IgD-negative memory B cell (primary cell): Measurements from ENCODE around the gene GOLGA3. TPM values are rescaled to one million over a fixed set of nuclear protein-coding genes. Genes with fewer than 3 reads are reported as not detected.
"Not testable (repeated sequence)": the region's sequence is repeated elsewhere in the genome, so short reads cannot be mapped to it uniquely, and the experiment has no call there.

Experiments
- H3K27ac Mint-ChIP-seq, 3 donors: one replicate each; pipeline ENCODE4 v1.8.0; 2020 to 2022; ENCODE audit warnings: mild to moderate bottlenecking in 3 of 3, mixed read lengths in 3 of 3, moderate library complexity in 1 of 3
- H3K27me3 Mint-ChIP-seq: one replicate; pipeline ENCODE4 v1.8.0; 2021; ENCODE audit warnings: mixed read lengths
- H3K36me3 Mint-ChIP-seq: one replicate; pipeline ENCODE4 v1.8.0; 2020; ENCODE audit warnings: mild to moderate bottlenecking, mixed read lengths
- H3K4me1 Mint-ChIP-seq, 3 donors: one replicate each; pipeline ENCODE4 v1.8.0; 2020 to 2022; ENCODE audit warnings: mixed read lengths in 3 of 3, mild to moderate bottlenecking in 1 of 3
- H3K4me3 Mint-ChIP-seq, 4 donors: one replicate each; pipeline ENCODE4 v1.8.0; 2020 to 2022; ENCODE audit warnings: mild to moderate bottlenecking in 4 of 4, mixed read lengths in 4 of 4, moderate library complexity in 3 of 4
- H3K9me3 Mint-ChIP-seq, 3 donors: one replicate each; pipeline ENCODE4 v1.8.0; 2020 to 2021; ENCODE audit warnings: mixed read lengths in 3 of 3, mild to moderate bottlenecking in 1 of 3
- polyA plus RNA-seq: library from polyadenylated mRNA; unstranded; fragments of 300-500 nt; fragmentation: Illumina TruSeq; gene quantifications from one replicate; pipeline ENCODE4 v1.2.3, GENCODE V29; 2021

Gene GOLGA3
- polyA plus RNA-seq, 1 donor from 2014 or later, result 11.5 TPM

DNA sequence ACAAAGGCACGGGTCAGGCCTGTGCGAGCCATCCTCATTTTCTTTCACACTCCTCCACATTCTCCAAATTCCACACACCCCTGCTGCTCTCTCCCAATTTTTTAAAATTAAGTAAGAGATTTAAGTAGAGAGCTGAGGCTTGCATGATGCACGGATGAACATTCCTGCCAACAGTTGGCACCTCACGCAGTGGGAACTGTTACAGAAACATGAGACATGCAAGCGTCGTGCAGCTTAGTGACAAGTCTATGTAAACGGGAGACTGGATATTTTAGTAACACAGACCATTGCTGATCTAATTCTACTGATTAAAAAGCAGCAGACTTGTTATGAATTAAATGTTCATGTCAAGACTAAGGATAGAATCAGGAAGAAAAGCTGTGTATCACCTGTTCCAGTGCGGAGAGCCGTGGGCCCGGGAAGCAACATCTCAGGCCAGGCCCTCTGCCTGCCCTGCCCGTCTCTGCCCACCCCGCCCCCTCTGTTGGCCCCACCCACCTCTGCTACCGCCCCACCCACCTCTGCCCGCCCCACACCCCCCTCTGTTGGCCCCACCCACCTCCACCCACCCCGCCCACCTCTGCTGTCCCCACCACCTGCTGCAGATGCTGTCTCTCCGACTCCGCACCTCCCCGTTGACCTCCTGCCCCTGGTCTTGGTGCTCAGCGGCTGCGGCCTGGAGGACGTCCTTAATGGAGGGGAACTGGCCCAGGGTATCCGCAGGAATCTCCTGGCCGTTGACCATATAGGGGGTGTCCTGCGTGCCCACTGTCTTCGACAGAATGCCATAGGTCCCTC, 21.2 kb downstream of the GOLGA3 start:
- peaks cover 18% of the 10 kb centered on the region for H3K36me3 Mint-ChIP-seq
- peak overlapping the region in 1 of 3 donors; percentile 31 for H3K27ac Mint-ChIP-seq
- H3K27me3 Mint-ChIP-seq, result no peaks in the 10 kb centered on the region
- H3K9me3 Mint-ChIP-seq, result no peaks in the 10 kb centered on the region
- peaks cover 0 to 8% (median 3%) of the 10 kb centered on the region in 3 donors for H3K4me1 Mint-ChIP-seq
- no peak overlapping the region for H3K4me3 Mint-ChIP-seq

DNA sequence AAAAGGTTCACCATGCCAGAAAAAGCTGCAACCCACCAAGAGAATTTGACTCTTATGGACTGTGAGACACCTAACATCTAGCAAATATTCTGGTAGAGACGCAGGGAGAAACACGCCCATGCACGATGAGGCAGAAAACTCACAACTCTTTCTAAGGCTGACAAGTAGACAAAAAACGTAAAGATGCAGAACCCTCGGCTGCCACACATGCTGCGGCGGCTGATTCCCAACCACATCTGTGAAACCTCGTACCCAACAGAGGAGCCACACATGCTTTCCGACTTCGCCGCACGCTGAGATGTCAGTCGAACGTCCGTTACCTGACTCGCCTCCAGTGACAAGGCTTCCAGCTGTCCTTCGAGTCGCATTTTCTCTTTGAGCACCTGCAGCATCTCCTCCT, 21.8 kb downstream of the GOLGA3 start:
- H3K27me3 Mint-ChIP-seq, result no peaks in the 10 kb centered on the region
- peak overlapping the region in 1 of 3 donors; percentile 31 for H3K27ac Mint-ChIP-seq
- peaks cover 18% of the 10 kb centered on the region for H3K36me3 Mint-ChIP-seq
- peaks cover 0 to 8% (median 3%) of the 10 kb centered on the region in 3 donors for H3K4me1 Mint-ChIP-seq
- no peaks in the 10 kb centered on the region for H3K9me3 Mint-ChIP-seq
- no peak overlapping the region for H3K4me3 Mint-ChIP-seq

DNA sequence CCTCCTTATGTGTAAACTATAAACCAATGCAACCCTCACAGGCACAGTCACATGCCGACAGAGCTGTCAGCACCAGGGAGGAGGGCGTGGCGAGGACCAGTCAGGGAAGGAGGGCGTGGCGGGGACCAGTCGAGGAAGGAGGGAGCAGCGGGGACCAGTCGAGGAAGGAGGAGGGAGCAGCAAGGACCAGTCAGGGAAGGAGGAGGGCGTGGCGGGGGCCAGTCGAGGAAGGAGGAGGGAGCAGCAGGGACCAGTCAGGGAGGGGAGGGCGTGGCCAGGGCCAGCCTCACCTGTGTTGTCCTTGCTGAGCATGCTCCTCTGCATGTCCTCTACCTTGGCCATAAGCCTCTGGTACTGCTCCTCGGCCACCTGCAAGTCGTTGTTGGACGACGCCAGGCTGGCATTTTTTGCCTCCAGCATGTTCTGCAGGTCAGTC, 24.2 kb downstream of the GOLGA3 start:
- H3K4me3 Mint-ChIP-seq, result no peak overlapping the region
- H3K36me3 Mint-ChIP-seq, result peaks cover 12% of the 10 kb centered on the region
- H3K4me1 Mint-ChIP-seq, result peaks cover 0 to 8% (median 3%) of the 10 kb centered on the region in 3 donors
- no peak overlapping the region for H3K27ac Mint-ChIP-seq
- H3K9me3 Mint-ChIP-seq, result no peaks in the 10 kb centered on the region
- no peaks in the 10 kb centered on the region for H3K27me3 Mint-ChIP-seq

- peaks cover 12% of the 10 kb centered on the region for H3K36me3 Mint-ChIP-seq
- no peaks in the 10 kb centered on the region for H3K9me3 Mint-ChIP-seq
- no peaks in the 10 kb centered on the region for H3K27me3 Mint-ChIP-seq
- H3K27ac Mint-ChIP-seq, result no peak overlapping the region
- H3K4me3 Mint-ChIP-seq, result no peak overlapping the region
- peaks cover 0 to 3% (median 3%) of the 10 kb centered on the region in 3 donors for H3K4me1 Mint-ChIP-seq
Observed at GRCh38 chr12:132803888-132804287, 24.8 kb downstream of the GOLGA3 start.

GRCh38 chr12:132803125-132803524, 25.5 kb downstream of the GOLGA3 start:
- no peaks in the 10 kb centered on the region for H3K9me3 Mint-ChIP-seq
- no peak overlapping the region for H3K4me3 Mint-ChIP-seq
- H3K36me3 Mint-ChIP-seq, result peaks cover 8% of the 10 kb centered on the region
- H3K27me3 Mint-ChIP-seq, result no peaks in the 10 kb centered on the region
- peaks cover 0 to 3% (median 3%) of the 10 kb centered on the region in 3 donors for H3K4me1 Mint-ChIP-seq
- peak overlapping the region in 1 of 3 donors; percentile 63 for H3K27ac Mint-ChIP-seq

GRCh38 chr12:132801741-132802140, 26.9 kb downstream of the GOLGA3 start:
- H3K27me3 Mint-ChIP-seq, result no peaks in the 10 kb centered on the region
- H3K4me1 Mint-ChIP-seq, result peaks cover 0 to 3% (median 3%) of the 10 kb centered on the region in 3 donors
- peaks cover 8% of the 10 kb centered on the region for H3K36me3 Mint-ChIP-seq
- no peaks in the 10 kb centered on the region for H3K9me3 Mint-ChIP-seq
- no peak overlapping the region for H3K27ac Mint-ChIP-seq
- H3K4me3 Mint-ChIP-seq, result no peak overlapping the region

GRCh38 chr12:132798836-132799235, 29.8 kb downstream of the GOLGA3 start:
- Mint-ChIP-seq H3K27ac (no peak overlapping the region), H3K4me3 (no peak overlapping the region), H3K27me3 (no peaks in the 10 kb centered on the region), H3K9me3 (no peaks in the 10 kb centered on the region), H3K36me3 (peaks cover 7% of the 10 kb centered on the region), H3K4me1 (no peaks in the 10 kb centered on the region)

DNA sequence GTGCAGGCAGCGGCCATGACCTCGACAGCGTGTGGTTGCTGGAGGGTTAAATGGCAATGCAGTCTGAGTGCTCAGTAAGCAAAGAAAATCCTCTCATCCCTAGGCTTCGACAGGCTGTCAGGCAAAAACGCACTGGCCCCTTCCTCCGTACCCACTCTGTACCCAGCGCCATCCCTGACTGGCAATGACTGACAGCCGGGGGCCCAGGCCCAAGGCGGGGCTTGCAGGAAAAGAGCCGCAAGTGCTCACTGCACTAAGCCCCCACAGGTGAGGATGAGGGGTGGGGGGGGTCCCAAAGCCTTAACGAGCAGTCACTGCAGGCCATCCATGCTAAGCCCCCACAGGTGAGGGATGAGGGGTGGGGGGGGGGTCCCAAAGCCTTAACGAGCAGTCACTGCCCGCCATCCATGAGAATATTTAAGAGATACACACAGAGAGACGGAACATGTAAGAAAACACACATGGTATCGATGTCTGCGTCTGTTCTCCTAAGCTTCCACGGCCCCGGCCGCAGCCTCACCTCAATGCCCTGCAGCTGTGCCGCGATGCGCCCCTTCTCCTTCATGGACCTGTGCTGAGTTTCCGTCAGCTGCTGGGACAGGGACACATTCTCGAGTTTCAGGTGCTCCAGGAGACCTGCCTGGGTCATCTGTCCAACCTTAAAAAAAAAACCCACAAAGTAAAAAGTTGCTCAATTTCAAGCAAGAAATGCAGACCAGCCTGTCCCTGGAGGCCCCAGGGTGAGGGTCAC, 30.7 kb downstream of the GOLGA3 start:
- Mint-ChIP-seq H3K36me3 (peaks cover 5% of the 10 kb centered on the region), H3K9me3 (no peaks in the 10 kb centered on the region), H3K27ac (no peak overlapping the region), H3K4me3 (no peak overlapping the region), H3K4me1 (no peaks in the 10 kb centered on the region), H3K27me3 (no peaks in the 10 kb centered on the region)

DNA sequence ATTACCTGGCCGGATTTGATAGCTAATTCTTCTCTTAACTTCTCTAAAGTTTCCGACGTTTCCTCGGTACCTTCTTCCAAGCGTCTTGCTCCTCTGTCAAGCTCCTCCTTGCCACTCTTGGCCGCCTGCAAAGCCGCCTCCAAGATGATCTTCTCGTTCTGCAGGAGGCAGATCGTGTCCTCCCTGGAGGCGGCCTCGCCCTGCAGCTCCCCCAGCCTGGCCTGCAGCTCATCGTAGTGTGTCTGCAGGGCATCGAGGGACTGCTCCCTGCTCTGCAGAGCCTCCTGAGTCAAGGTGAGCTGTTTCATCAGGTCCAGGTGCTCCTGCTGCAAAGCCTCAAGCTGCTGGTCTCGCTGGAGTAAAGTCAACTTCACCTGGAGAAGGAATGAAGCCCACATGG, 32.8 kb downstream of the GOLGA3 start:
- H3K4me1 Mint-ChIP-seq, result no peaks in the 10 kb centered on the region
- no peaks in the 10 kb centered on the region for H3K27me3 Mint-ChIP-seq
- peak overlapping the region in 1 of 3 donors; percentile 50 for H3K27ac Mint-ChIP-seq
- no peaks in the 10 kb centered on the region for H3K9me3 Mint-ChIP-seq
- H3K36me3 Mint-ChIP-seq, result peaks cover 10% of the 10 kb centered on the region
- H3K4me3 Mint-ChIP-seq, result no peak overlapping the region

DNA sequence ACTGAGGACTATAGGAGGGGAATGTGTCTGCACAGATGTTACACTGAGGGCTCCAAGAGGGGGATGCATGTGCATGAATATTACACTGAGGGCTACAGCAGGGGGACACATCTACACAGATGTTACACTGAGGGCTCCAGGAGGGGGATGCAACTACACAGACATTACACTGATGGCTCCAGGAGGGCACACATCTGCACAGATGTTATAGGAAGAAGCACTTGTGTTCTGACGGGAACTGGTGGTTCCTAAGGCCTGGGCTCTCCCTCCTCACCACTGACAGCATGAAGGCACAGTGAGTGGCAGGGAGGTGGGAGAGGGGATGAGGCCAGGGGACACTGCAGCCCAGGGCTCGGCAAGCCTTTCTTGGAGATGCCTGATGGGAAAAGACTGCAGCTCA, 36.7 kb downstream of the GOLGA3 start:
- H3K27ac Mint-ChIP-seq, H3K27me3 Mint-ChIP-seq, H3K4me1 Mint-ChIP-seq, H3K9me3 Mint-ChIP-seq, H3K4me3 Mint-ChIP-seq: not testable (repeated sequence)
- peaks cover 11% of the 10 kb centered on the region for H3K36me3 Mint-ChIP-seq

DNA sequence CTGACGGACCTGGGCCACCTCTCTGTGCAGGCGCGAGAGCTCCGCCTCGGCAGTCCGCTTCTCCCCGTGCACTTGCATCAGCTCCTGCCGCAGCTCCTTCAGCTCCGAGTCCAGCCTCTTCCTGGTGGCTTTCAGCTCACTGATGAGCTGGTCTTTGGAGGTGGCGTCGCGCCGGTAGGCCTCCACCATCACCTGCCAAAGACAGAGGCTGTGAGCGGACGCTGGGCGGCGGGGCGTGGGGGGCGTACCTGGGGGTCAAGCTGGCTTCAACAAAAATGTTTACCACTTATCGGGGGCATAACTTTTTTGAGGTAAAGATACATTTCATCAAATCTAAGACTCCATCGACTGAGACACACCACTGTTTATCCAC, 39.6 kb downstream of the GOLGA3 start:
- Mint-ChIP-seq H3K9me3 (no peaks in the 10 kb centered on the region), H3K27ac (peak overlapping the region in 1 of 3 donors; percentile 63), H3K4me1 (peaks cover 0 to 4% (median 0%) of the 10 kb centered on the region in 3 donors), H3K27me3 (no peaks in the 10 kb centered on the region), H3K36me3 (peaks cover 11% of the 10 kb centered on the region), H3K4me3 (peak overlapping the region in 1 of 4 donors; percentile 39)

DNA sequence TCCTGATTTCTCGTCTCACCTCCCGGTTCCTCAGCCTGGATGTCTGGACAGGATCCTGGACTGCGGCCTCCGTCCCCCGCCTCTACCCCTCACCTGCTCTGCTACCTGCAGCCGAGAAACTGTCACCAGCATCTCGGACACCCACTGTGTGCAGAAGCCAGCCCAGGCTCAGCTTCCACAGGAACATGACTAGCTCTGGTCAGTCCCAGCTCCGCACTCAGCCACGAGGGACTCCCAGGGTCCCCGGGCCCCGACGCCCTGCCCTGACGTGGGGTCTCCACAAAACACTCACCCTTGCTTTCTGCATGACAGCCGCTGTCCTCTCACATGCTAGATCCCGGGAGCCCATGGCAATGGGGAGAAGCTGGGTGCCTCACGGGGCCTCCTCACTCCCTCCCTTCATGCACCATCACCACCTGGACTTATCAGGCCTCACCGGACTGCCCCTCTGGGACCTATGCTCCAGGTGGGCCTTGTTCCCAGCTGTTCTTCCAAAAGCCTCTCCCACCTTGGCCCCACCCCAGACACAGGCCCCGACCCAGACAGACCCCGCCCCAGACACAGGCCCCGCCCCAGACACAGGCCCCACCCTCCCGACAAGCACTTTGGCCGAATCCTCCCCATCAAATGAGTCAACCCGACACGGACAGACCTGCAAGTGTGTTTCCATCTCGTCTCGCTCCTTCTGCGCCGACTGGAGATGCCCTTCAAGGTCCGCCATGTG, 40.1 kb downstream of the GOLGA3 start:
- peaks cover 11% of the 10 kb centered on the region for H3K36me3 Mint-ChIP-seq
- peak overlapping the region in 2 of 3 donors; percentile 77 to 86 for H3K27ac Mint-ChIP-seq
- H3K4me1 Mint-ChIP-seq, result peaks cover 0 to 4% (median 0%) of the 10 kb centered on the region in 3 donors
- no peaks in the 10 kb centered on the region for H3K9me3 Mint-ChIP-seq
- no peak overlapping the region for H3K4me3 Mint-ChIP-seq
- H3K27me3 Mint-ChIP-seq, result no peaks in the 10 kb centered on the region

- H3K9me3 Mint-ChIP-seq, result no peaks in the 10 kb centered on the region
- peaks cover 11% of the 10 kb centered on the region for H3K36me3 Mint-ChIP-seq
- no peaks in the 10 kb centered on the region for H3K27me3 Mint-ChIP-seq
- H3K4me3 Mint-ChIP-seq, result no peak overlapping the region
- peak overlapping the region in 1 of 3 donors; percentile 86 for H3K27ac Mint-ChIP-seq
- peaks cover 0 to 4% (median 0%) of the 10 kb centered on the region in 3 donors for H3K4me1 Mint-ChIP-seq
Observed at GRCh38 chr12:132787877-132788276, 40.8 kb downstream of the GOLGA3 start.

DNA sequence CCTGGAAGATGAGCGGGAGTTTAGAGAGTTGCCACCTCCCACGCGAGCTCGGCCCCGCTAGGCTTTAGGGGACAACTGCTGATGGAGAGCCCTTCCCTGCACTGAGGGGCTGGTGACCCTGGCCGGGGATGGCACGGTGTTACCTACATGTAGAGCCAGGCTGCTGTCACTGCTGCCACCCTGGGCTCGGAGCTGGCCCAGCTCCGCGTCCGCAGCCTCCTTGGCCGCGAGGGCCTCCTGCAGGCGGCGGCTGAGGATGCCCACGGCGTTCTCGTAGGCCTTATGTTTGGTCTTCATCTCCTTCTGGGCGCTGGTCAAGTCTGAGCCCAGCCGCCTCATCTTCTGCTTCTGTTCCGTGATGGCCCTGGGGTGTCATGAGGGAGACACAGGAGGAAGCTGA, 42.5 kb downstream of the GOLGA3 start:
- no peaks in the 10 kb centered on the region for H3K9me3 Mint-ChIP-seq
- no peaks in the 10 kb centered on the region for H3K27me3 Mint-ChIP-seq
- H3K36me3 Mint-ChIP-seq, result peaks cover 11% of the 10 kb centered on the region
- no peak overlapping the region for H3K4me3 Mint-ChIP-seq
- H3K27ac Mint-ChIP-seq, result peak overlapping the region in 1 of 3 donors; percentile 83
- H3K4me1 Mint-ChIP-seq, result peaks cover 0 to 4% (median 0%) of the 10 kb centered on the region in 3 donors

GRCh38 chr12:132784580-132784979, 44.1 kb downstream of the GOLGA3 start:
- no peaks in the 10 kb centered on the region for H3K9me3 Mint-ChIP-seq
- H3K27ac Mint-ChIP-seq, result peak overlapping the region in 2 of 3 donors; percentile 55 to 78
- H3K4me1 Mint-ChIP-seq, result peaks cover 0 to 4% (median 0%) of the 10 kb centered on the region in 3 donors
- peaks cover 10% of the 10 kb centered on the region for H3K36me3 Mint-ChIP-seq
- no peaks in the 10 kb centered on the region for H3K27me3 Mint-ChIP-seq
- H3K4me3 Mint-ChIP-seq, result peak overlapping the region in 1 of 4 donors; percentile 41
